ENCODE measurements around the gene CLDN6. TPM values are rescaled to one million over a fixed set of nuclear protein-coding genes. Genes with fewer than 3 reads are reported as not detected.

CLDN6 gene
- total and polyA plus RNA-seq, 2 of the 13 experiments (the other 11 are each of a cell fraction or from before 2014, with no cell fraction given) = 5.9 to 7.6 TPM

GRCh38 chr16:3023669-3024478, 5.9 kb upstream of the CLDN6 start, which contains the start of the genes HCFC1R1 and THOC6 (continued):
- TF ChIP-seq, protein P1, sequence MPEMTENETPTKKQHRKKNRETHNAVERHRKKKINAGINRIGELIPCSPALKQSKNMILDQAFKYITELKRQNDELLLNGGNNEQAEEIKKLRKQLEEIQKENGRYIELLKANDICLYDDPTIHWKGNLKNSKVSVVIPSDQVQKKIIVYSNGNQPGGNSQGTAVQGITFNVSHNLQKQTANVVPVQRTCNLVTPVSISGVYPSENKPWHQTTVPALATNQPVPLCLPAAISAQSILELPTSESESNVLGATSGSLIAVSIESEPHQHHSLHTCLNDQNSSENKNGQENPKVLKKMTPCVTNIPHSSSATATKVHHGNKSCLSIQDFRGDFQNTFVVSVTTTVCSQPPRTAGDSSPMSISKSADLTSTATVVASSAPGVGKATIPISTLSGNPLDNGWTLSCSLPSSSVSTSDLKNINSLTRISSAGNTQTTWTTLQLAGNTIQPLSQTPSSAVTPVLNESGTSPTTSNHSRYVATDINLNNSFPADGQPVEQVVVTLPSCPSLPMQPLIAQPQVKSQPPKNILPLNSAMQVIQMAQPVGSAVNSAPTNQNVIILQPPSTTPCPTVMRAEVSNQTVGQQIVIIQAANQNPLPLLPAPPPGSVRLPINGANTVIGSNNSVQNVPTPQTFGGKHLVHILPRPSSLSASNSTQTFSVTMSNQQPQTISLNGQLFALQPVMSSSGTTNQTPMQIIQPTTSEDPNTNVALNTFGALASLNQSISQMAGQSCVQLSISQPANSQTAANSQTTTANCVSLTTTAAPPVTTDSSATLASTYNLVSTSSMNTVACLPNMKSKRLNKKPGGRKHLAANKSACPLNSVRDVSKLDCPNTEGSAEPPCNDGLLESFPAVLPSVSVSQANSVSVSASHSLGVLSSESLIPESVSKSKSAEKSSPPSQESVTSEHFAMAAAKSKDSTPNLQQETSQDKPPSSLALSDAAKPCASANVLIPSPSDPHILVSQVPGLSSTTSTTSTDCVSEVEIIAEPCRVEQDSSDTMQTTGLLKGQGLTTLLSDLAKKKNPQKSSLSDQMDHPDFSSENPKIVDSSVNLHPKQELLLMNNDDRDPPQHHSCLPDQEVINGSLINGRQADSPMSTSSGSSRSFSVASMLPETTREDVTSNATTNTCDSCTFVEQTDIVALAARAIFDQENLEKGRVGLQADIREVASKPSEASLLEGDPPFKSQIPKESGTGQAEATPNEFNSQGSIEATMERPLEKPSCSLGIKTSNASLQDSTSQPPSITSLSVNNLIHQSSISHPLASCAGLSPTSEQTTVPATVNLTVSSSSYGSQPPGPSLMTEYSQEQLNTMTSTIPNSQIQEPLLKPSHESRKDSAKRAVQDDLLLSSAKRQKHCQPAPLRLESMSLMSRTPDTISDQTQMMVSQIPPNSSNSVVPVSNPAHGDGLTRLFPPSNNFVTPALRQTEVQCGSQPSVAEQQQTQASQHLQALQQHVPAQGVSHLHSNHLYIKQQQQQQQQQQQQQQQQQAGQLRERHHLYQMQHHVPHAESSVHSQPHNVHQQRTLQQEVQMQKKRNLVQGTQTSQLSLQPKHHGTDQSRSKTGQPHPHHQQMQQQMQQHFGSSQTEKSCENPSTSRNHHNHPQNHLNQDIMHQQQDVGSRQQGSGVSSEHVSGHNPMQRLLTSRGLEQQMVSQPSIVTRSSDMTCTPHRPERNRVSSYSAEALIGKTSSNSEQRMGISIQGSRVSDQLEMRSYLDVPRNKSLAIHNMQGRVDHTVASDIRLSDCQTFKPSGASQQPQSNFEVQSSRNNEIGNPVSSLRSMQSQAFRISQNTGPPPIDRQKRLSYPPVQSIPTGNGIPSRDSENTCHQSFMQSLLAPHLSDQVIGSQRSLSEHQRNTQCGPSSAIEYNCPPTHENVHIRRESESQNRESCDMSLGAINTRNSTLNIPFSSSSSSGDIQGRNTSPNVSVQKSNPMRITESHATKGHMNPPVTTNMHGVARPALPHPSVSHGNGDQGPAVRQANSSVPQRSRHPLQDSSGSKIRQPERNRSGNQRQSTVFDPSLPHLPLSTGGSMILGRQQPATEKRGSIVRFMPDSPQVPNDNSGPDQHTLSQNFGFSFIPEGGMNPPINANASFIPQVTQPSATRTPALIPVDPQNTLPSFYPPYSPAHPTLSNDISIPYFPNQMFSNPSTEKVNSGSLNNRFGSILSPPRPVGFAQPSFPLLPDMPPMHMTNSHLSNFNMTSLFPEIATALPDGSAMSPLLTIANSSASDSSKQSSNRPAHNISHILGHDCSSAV (CRISPR knock-in tag; IDR thresholded peaks at IDR 0.05; ENCODE audit: borderline replicate concordance) = no peak
- TF ChIP-seq THAP7 (CRISPR knock-in tag; IDR thresholded peaks at IDR 0.05) (peak; percentile 29; the same call in 1 of the 2 replicates), EP300 (IDR thresholded peaks at IDR 0.05; ENCODE audit: low read depth in 2 of 2, low read length in 2 of 2) (no peak), EP300 (CRISPR knock-in tag; IDR thresholded peaks at IDR 0.05; ENCODE audit: borderline replicate concordance) (no peak; the same call in 1 of the 2 replicates), MAFF (IDR thresholded peaks at IDR 0.05; ENCODE audit: low read depth, low read length) (no peak), IRF2 (CRISPR knock-in tag; IDR thresholded peaks at IDR 0.05) (peak; percentile 96), ZBTB26 (CRISPR knock-in tag; IDR thresholded peaks at IDR 0.05; ENCODE audit: borderline replicate concordance) (0 out of 2 replicates have a peak, but pooled peaks have one; percentile 74), ZNF678 (CRISPR knock-in tag; IDR thresholded peaks at IDR 0.05) (no peak), TARDBP (CRISPR knock-in tag; IDR thresholded peaks at IDR 0.05) (peak; percentile 97), ZNF513 (CRISPR knock-in tag; conservative IDR thresholded peaks at IDR 0.05) (no peak), DRAP1 (CRISPR knock-in tag; IDR thresholded peaks at IDR 0.05) (peak; percentile 40; the same call in 1 of the 2 replicates), HNF4G (IDR thresholded peaks at IDR 0.05; ENCODE audit: borderline replicate concordance, low read depth, low read length) (no peak), HNF4G (CRISPR knock-in tag; IDR thresholded peaks at IDR 0.05; ENCODE audit: borderline replicate concordance, low read depth) (no peak; the same call in 1 of the 2 replicates), SALL1 (CRISPR knock-in tag; IDR thresholded peaks at IDR 0.05) (peak; percentile 80), SMAD3 (CRISPR knock-in tag; IDR thresholded peaks at IDR 0.05) (peak; percentile 56; the same call in 1 of the 2 replicates), KLF11 (CRISPR knock-in tag; IDR thresholded peaks at IDR 0.05) (no peak)
